LHCN-M2 (cell line): ENCODE results near the gene LITAFD. TPM values are rescaled to one million over a fixed set of nuclear protein-coding genes. Genes with fewer than 3 reads are reported as not detected.
A peak's percentile ranks its signal among the peaks of the same experiment; 100 is the strongest.
"Not testable (repeated sequence)": the region's sequence is repeated elsewhere in the genome, so short reads cannot be mapped to it uniquely, and the experiment has no call there.

Experiments used
- DNase-seq: peaks from one replicate; pipeline ENCODE4 v3.0.0-alpha.2; 2012; ENCODE audit warnings: low read depth
- total RNA-seq: library from RNA; depleted of rRNA; stranded (reverse); fragments of >200 nt; gene quantifications from 2 replicates; pipeline ENCODE4 v1.2.3, GENCODE V29; 2014

LITAFD gene
- total RNA-seq, 1 experiment from 2014 or later = not detected

GRCh38 chr16:8872967-8873865 lies 8.9 kb upstream of the LITAFD start:
- DNase-seq = no peak

- not testable (repeated sequence) for DNase-seq
These were observed 8.3 kb upstream of the LITAFD start for GRCh38 chr16:8873866-8874195.

GRCh38 chr16:8874388-8874787 lies 7.8 kb upstream of the LITAFD start:
- no peak for DNase-seq

GRCh38 chr16:8875317-8875716 lies 6.8 kb upstream of the LITAFD start:
- DNase-seq = not testable (repeated sequence)

GRCh38 chr16:8877894-8878522 lies 4.1 kb upstream of the LITAFD start:
- DNase-seq = no peak

- peak; percentile 78 for DNase-seq
These were observed 3.6 kb upstream of the LITAFD start for GRCh38 chr16:8878523-8878911.

- DNase-seq = no peak
These were observed 1.2 kb upstream of the LITAFD start for GRCh38 chr16:8880839-8881510.

- DNase-seq = no peak
These were observed 700 bp downstream of the LITAFD start for GRCh38 chr16:8882725-8883377.

GRCh38 chr16:8885674-8886592 lies 3.8 kb downstream of the LITAFD start:
- DNase-seq = peak; percentile 70

GRCh38 chr16:8886593-8887430 lies 4.7 kb downstream of the LITAFD start:
- DNase-seq = no peak

GRCh38 chr16:8887431-8887765 lies 5.2 kb downstream of the LITAFD start:
- DNase-seq = no peak

- DNase-seq = peak; percentile 58
These were observed 5.9 kb downstream of the LITAFD start for GRCh38 chr16:8887952-8888560.

- DNase-seq = no peak
These were observed 7.1 kb downstream of the LITAFD start for GRCh38 chr16:8888951-8889892.

- DNase-seq = no peak
These were observed 7.9 kb downstream of the LITAFD start for GRCh38 chr16:8889893-8890548.

- DNase-seq = no peak
These were observed 8.4 kb downstream of the LITAFD start for GRCh38 chr16:8890549-8890921.

GRCh38 chr16:8892101-8892575 lies 10.0 kb downstream of the LITAFD start:
- no peak for DNase-seq

- DNase-seq = no peak
These were observed 11.3 kb downstream of the LITAFD start for GRCh38 chr16:8893426-8893825.
